A549 (cell line): ENCODE measurements around the gene PLA2G4F.

Experiments
- BHLHE40 ChIP-seq: IDR thresholded peaks from 2 replicates; pipeline ENCODE4 v1.6.1; 2012; ENCODE audit warnings: low read depth, low read length, inconsistent platforms
- EP300 ChIP-seq, 2 experiments: fragments of >200 bp; sonication (Bioruptor Twin); formaldehyde crosslinking; IDR thresholded peaks; 2 replicates in 1 of 2; 3 replicates in 1 of 2; pipeline ENCODE4 v1.6.1; 2016 to 2017
- HOXB5 ChIP-seq: fragments of 250-450 bp; sonication (Bioruptor Pico); IDR thresholded peaks from 2 replicates; pipeline ENCODE4 v1.5.0; 2020; ENCODE audit warnings: mild to moderate bottlenecking, moderate library complexity
- KDM1A ChIP-seq: fragments of 200-600 bp; sonication (generic); IDR thresholded peaks from 2 replicates; pipeline ENCODE4 v1.6.1; 2016; ENCODE audit warnings: low read depth, mild to moderate bottlenecking
- MAZ ChIP-seq: fragments of 150-350 bp; IDR thresholded peaks from 2 replicates; pipeline ENCODE4 v1.6.1; 2014; ENCODE audit warnings: antibody characterized with exemption, low read depth, low read length, borderline replicate concordance
- MYC ChIP-seq: IDR thresholded peaks from 2 replicates; pipeline ENCODE4 v1.6.1; 2012; ENCODE audit warnings: mild to moderate bottlenecking, inconsistent platforms, low read length, improper control_type of control experiment, borderline replicate concordance
- NFE2L2 ChIP-seq: fragments of 150-350 bp; conservative IDR thresholded peaks from 2 replicates; pipeline ENCODE4 v1.6.1; 2014; ENCODE audit warnings: low read length
- RCOR1 ChIP-seq: fragments of 150-350 bp; IDR thresholded peaks from 2 replicates; pipeline ENCODE4 v1.6.1; 2014; ENCODE audit warnings: antibody characterized with exemption, low read length, low read depth
- SMC3 ChIP-seq: fragments of >200 bp; sonication (Bioruptor Twin); formaldehyde crosslinking; IDR thresholded peaks from 3 replicates; pipeline ENCODE4 v1.6.1; 2018; ENCODE audit warnings: inconsistent platforms
- SREBF2 ChIP-seq: fragments of 450-650 bp; IDR thresholded peaks from 2 replicates; pipeline ENCODE4 v1.6.1; 2014; ENCODE audit warnings: mild to moderate bottlenecking, moderate library complexity
- USF2 ChIP-seq: fragments of 450-650 bp; IDR thresholded peaks from 2 replicates; pipeline ENCODE4 v1.6.1; 2014; ENCODE audit warnings: antibody characterized with exemption
- ZSCAN20 ChIP-seq: fragments of 250-450 bp; sonication (Bioruptor Pico); IDR thresholded peaks from 2 replicates; pipeline ENCODE4 v1.8.0; 2022; ENCODE audit warnings: mild to moderate bottlenecking, moderate library complexity
- TF ChIP-seq, protein P1 (sequence below): IDR thresholded peaks from 2 replicates; pipeline ENCODE4 v1.6.1; 2012
- TF ChIP-seq, protein P2 (sequence below): fragments of >200 bp; sonication (Bioruptor Twin); formaldehyde crosslinking; IDR thresholded peaks from 3 replicates; pipeline ENCODE4 v1.5.1; 2016

- TF ChIP-seq, protein P1, sequence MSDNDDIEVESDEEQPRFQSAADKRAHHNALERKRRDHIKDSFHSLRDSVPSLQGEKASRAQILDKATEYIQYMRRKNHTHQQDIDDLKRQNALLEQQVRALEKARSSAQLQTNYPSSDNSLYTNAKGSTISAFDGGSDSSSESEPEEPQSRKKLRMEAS: no peak
- TF ChIP-seq, protein P2, sequence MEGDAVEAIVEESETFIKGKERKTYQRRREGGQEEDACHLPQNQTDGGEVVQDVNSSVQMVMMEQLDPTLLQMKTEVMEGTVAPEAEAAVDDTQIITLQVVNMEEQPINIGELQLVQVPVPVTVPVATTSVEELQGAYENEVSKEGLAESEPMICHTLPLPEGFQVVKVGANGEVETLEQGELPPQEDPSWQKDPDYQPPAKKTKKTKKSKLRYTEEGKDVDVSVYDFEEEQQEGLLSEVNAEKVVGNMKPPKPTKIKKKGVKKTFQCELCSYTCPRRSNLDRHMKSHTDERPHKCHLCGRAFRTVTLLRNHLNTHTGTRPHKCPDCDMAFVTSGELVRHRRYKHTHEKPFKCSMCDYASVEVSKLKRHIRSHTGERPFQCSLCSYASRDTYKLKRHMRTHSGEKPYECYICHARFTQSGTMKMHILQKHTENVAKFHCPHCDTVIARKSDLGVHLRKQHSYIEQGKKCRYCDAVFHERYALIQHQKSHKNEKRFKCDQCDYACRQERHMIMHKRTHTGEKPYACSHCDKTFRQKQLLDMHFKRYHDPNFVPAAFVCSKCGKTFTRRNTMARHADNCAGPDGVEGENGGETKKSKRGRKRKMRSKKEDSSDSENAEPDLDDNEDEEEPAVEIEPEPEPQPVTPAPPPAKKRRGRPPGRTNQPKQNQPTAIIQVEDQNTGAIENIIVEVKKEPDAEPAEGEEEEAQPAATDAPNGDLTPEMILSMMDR: no peak
- no peak for TF ChIP-seq MAZ
- no peak for TF ChIP-seq NFE2L2
- TF ChIP-seq SMC3: no peak
- TF ChIP-seq RCOR1: no peak
- TF ChIP-seq ZSCAN20 (CRISPR knock-in tag): no peak
- no peak for TF ChIP-seq KDM1A
- TF ChIP-seq SREBF2: no peak
- TF ChIP-seq BHLHE40: no peak
- TF ChIP-seq EP300 (IDR thresholded peaks at IDR 0.05): no peak
- TF ChIP-seq USF2: no peak
- TF ChIP-seq MYC: no peak
- no peak for TF ChIP-seq HOXB5 (CRISPR knock-in tag)
Measured at GRCh38 chr15:42154212-42154941, 2.1 kb downstream of the PLA2G4F start.
